Activated CD4-positive, CD25-positive, alpha-beta regulatory T cell (primary cell): ENCODE results near the gene FOCAD.

ENCODE experiments used
- DNase-seq, 4 experiments: peaks; one replicate each; lab custom pipeline; 2025; lab: John Stamatoyannopoulos, UW

FOCAD gene

GRCh38 chr9:20729523-20729922 is 45.5 kb downstream of the FOCAD start:
- no peak for DNase-seq

GRCh38 chr9:20732118-20732517 is 48.1 kb downstream of the FOCAD start:
- DNase-seq: no peak

- no peak for DNase-seq
These were observed 50.2 kb downstream of the FOCAD start for GRCh38 chr9:20734275-20734674.

- no peak for DNase-seq
These were observed 56.2 kb downstream of the FOCAD start for GRCh38 chr9:20740304-20740703.

GRCh38 chr9:20740929-20741582 is 57.0 kb downstream of the FOCAD start:
- DNase-seq: no peak

GRCh38 chr9:20742833-20743232 is 58.8 kb downstream of the FOCAD start:
- DNase-seq: no peak

- DNase-seq: no peak
These were observed 60.1 kb downstream of the FOCAD start for GRCh38 chr9:20744036-20744630.

- DNase-seq: no peak
These were observed 62.9 kb downstream of the FOCAD start for GRCh38 chr9:20746967-20747366.

- no peak for DNase-seq
These were observed 65.6 kb downstream of the FOCAD start for GRCh38 chr9:20749496-20750198.

GRCh38 chr9:20753761-20754160 is 69.7 kb downstream of the FOCAD start:
- no peak for DNase-seq

GRCh38 chr9:20754556-20754955 is 70.5 kb downstream of the FOCAD start:
- DNase-seq: no peak

- DNase-seq: no peak
These were observed 76.3 kb downstream of the FOCAD start for GRCh38 chr9:20760246-20760891.

GRCh38 chr9:20770947-20771346 is 86.9 kb downstream of the FOCAD start:
- no peak for DNase-seq

- no peak for DNase-seq
These were observed 87.7 kb downstream of the FOCAD start for GRCh38 chr9:20771729-20772128.

- no peak for DNase-seq
These were observed 91.6 kb downstream of the FOCAD start for GRCh38 chr9:20775683-20776082.

- no peak for DNase-seq
These were observed 97.0 kb downstream of the FOCAD start for GRCh38 chr9:20781092-20781491.

GRCh38 chr9:20782289-20782688 is 98.2 kb downstream of the FOCAD start:
- no peak for DNase-seq

GRCh38 chr9:20783057-20784038 is 99.3 kb downstream of the FOCAD start:
- DNase-seq: no peak

GRCh38 chr9:20784196-20784595 is 100.1 kb downstream of the FOCAD start:
- DNase-seq: no peak

- DNase-seq: no peak
These were observed 102.7 kb downstream of the FOCAD start for GRCh38 chr9:20786807-20787206.
